Cardiac muscle cell (in vitro differentiated cells and primary cell): ENCODE measurements around the gene TMEM147. TPM values are rescaled to one million over a fixed set of nuclear protein-coding genes. Genes with fewer than 3 reads are reported as not detected.
A peak's percentile ranks its signal among the peaks of the same experiment; 100 is the strongest.

ENCODE experiments used
- DNase-seq, 2 donors: peaks; one replicate each; pipeline versions ENCODE4 v3.0.0 to v3.0.0-alpha.2; 2010 to 2017; ENCODE audit warnings: low read depth in 1 of 2, low spot score in 1 of 2
- H3K27ac ChIP-seq: fragments of 200-600 bp; sonication (generic); 2 replicates; pipeline ENCODE4 v1.5.1; 2016
- H3K27me3 ChIP-seq: fragments of 200-600 bp; sonication (generic); 2 replicates; pipeline ENCODE4 v1.6.0; 2016; ENCODE audit warnings: control low read depth
- H3K36me3 ChIP-seq: fragments of 200-600 bp; sonication (generic); 2 replicates; pipeline ENCODE4 v1.5.1; 2016; ENCODE audit warnings: control low read depth
- H3K4me1 ChIP-seq: fragments of 200-600 bp; sonication (generic); 2 replicates; pipeline ENCODE4 v1.8.1; 2017; ENCODE audit warnings: low read depth, mild to moderate bottlenecking, mixed run types
- H3K4me3 ChIP-seq: fragments of 200-600 bp; sonication (generic); 2 replicates; pipeline ENCODE4 v1.5.1; 2016; ENCODE audit warnings: mild to moderate bottlenecking
- H3K9me3 ChIP-seq: fragments of 200-600 bp; sonication (generic); 2 replicates; pipeline ENCODE4 v1.5.1; 2017; ENCODE audit warnings: low read depth, mild to moderate bottlenecking, control low read depth
- CTCF ChIP-seq: IDR thresholded peaks from 2 replicates; pipeline ENCODE4 v1.5.1; 2012; ENCODE audit warnings: low read depth, mild to moderate bottlenecking, low read length
- polyA plus RNA-seq: library from polyadenylated mRNA; unstranded; fragments of >200 nt; fragmentation: Nextera tagmentation; extraction: Ambion mirVana; gene quantifications from 2 replicates; pipeline ENCODE4 v1.2.1, GENCODE V29; 2016
- total RNA-seq: library from RNA; depleted of rRNA; stranded (reverse); fragments of >200 nt; gene quantifications from 2 replicates; pipeline ENCODE4 v1.2.3, GENCODE V29; 2016

TMEM147 gene
- total and polyA plus RNA-seq, 2 experiments from 2014 or later: 95.9 to 260 TPM

- no peaks in the 10 kb centered on the region for H3K36me3 ChIP-seq
- H3K4me1 ChIP-seq: no peaks in the 10 kb centered on the region
- TF ChIP-seq CTCF: no peak
- peaks cover 5% of the 10 kb centered on the region for H3K27me3 ChIP-seq
- no peak for DNase-seq
- H3K4me3 ChIP-seq: no peak overlapping the region
- H3K9me3 ChIP-seq: no peaks in the 10 kb centered on the region
- no peak overlapping the region for H3K27ac ChIP-seq
Observed at GRCh38 chr19:35595928-35596327, 50.5 kb downstream of the TMEM147 start.

GRCh38 chr19:35596366-35596999, 51.1 kb downstream of the TMEM147 start:
- H3K27me3 ChIP-seq: peaks cover 8% of the 10 kb centered on the region
- no peaks in the 10 kb centered on the region for H3K9me3 ChIP-seq
- H3K4me1 ChIP-seq: no peaks in the 10 kb centered on the region
- peak in 1 of 2 donors; percentile 10 for DNase-seq
- H3K36me3 ChIP-seq: no peaks in the 10 kb centered on the region
- no peak overlapping the region for H3K4me3 ChIP-seq
- no peak for TF ChIP-seq CTCF
- no peak overlapping the region for H3K27ac ChIP-seq

Other genes starting within 250 kb of the TMEM147 start
- gene CD22, start 216.4 kb upstream of the TMEM147 start, total RNA-seq: 0.28 and 0.51 TPM in 2 replicates
- 0.50 TPM in 1 of 2 replicates, not detected in the other for gene CD22, start 216.4 kb upstream of the TMEM147 start, polyA plus RNA-seq
- gene FFAR1, start 197.7 kb upstream of the TMEM147 start, total RNA-seq: not detected in 2 replicates
- gene FFAR1, start 197.7 kb upstream of the TMEM147 start, polyA plus RNA-seq: 0.11 TPM in 1 of 2 replicates, not detected in the other
- 0.21 TPM in 1 of 2 replicates, not detected in the other for gene FFAR3, start 187.2 kb upstream of the TMEM147 start, total RNA-seq
- gene FFAR3, start 187.2 kb upstream of the TMEM147 start, polyA plus RNA-seq: not detected in 2 replicates
- 0.33 and 0.42 TPM in 2 replicates for gene GPR42, start 174.6 kb upstream of the TMEM147 start, total RNA-seq
- gene GPR42, start 174.6 kb upstream of the TMEM147 start, polyA plus RNA-seq: 0.32 TPM in 1 of 2 replicates, not detected in the other
- gene FFAR2, start 97.4 kb upstream of the TMEM147 start, total RNA-seq: not detected in 2 replicates
- gene FFAR2, start 97.4 kb upstream of the TMEM147 start, polyA plus RNA-seq: not detected in 2 replicates
- 0.60 TPM in 1 of 2 replicates, not detected in the other for gene KRTDAP, start 55.2 kb upstream of the TMEM147 start, total RNA-seq
- gene KRTDAP, start 55.2 kb upstream of the TMEM147 start, polyA plus RNA-seq: 1.4 and 2.2 TPM in 2 replicates
- gene DMKN, start 32.0 kb upstream of the TMEM147 start, total RNA-seq: 232 and 289 TPM in 2 replicates
- gene DMKN, start 32.0 kb upstream of the TMEM147 start, polyA plus RNA-seq: 220 and 329 TPM in 2 replicates
- gene SBSN, start 17.3 kb upstream of the TMEM147 start, total RNA-seq: 0.15 TPM in 1 of 2 replicates, not detected in the other
- not detected in 2 replicates for gene SBSN, start 17.3 kb upstream of the TMEM147 start, polyA plus RNA-seq
- 0.46 TPM in 1 of 2 replicates, not detected in the other for gene GAPDHS, start 12.2 kb upstream of the TMEM147 start, total RNA-seq
- gene GAPDHS, start 12.2 kb upstream of the TMEM147 start, polyA plus RNA-seq: not detected in 2 replicates
- 0.74 TPM in 1 of 2 replicates, not detected in the other for gene ATP4A, start 18.0 kb downstream of the TMEM147 start, total RNA-seq
- gene ATP4A, start 18.0 kb downstream of the TMEM147 start, polyA plus RNA-seq: 0.10 TPM in 1 of 2 replicates, not detected in the other
- gene PMIS2, start 40.5 kb downstream of the TMEM147 start, total RNA-seq: not detected in 2 replicates
- gene PMIS2, start 40.5 kb downstream of the TMEM147 start, polyA plus RNA-seq: not detected in 2 replicates
- 17.2 and 20.5 TPM in 2 replicates for gene HAUS5, start 67.1 kb downstream of the TMEM147 start, total RNA-seq
- gene HAUS5, start 67.1 kb downstream of the TMEM147 start, polyA plus RNA-seq: 25.5 and 29.6 TPM in 2 replicates
- gene RBM42, start 83.4 kb downstream of the TMEM147 start, total RNA-seq: 128 and 146 TPM in 2 replicates
- 161 and 170 TPM in 2 replicates for gene RBM42, start 83.4 kb downstream of the TMEM147 start, polyA plus RNA-seq
- 1.1 and 3.1 TPM in 2 replicates for gene ETV2, start 96.1 kb downstream of the TMEM147 start, total RNA-seq
- 3.1 and 4.0 TPM in 2 replicates for gene ETV2, start 96.1 kb downstream of the TMEM147 start, polyA plus RNA-seq
- 817 and 1,352 TPM in 2 replicates for gene COX6B1, start 102.7 kb downstream of the TMEM147 start, total RNA-seq
- 1,159 and 1,609 TPM in 2 replicates for gene COX6B1, start 102.7 kb downstream of the TMEM147 start, polyA plus RNA-seq
- gene UPK1A, start 120.9 kb downstream of the TMEM147 start, total RNA-seq: 1.2 TPM in 1 of 2 replicates, not detected in the other
- gene UPK1A, start 120.9 kb downstream of the TMEM147 start, polyA plus RNA-seq: 0.67 and 1.4 TPM in 2 replicates
- not detected in 2 replicates for gene ZBTB32, start 158.9 kb downstream of the TMEM147 start, total RNA-seq
- gene ZBTB32, start 158.9 kb downstream of the TMEM147 start, polyA plus RNA-seq: 0.53 and 0.59 TPM in 2 replicates
- 18.2 and 38.1 TPM in 2 replicates for gene KMT2B, start 172.4 kb downstream of the TMEM147 start, total RNA-seq
- gene KMT2B, start 172.4 kb downstream of the TMEM147 start, polyA plus RNA-seq: 8.9 and 11.9 TPM in 2 replicates
- gene IGFLR1, start 196.8 kb downstream of the TMEM147 start, total RNA-seq: 1.5 and 2.6 TPM in 2 replicates
- gene IGFLR1, start 196.8 kb downstream of the TMEM147 start, polyA plus RNA-seq: 2.4 and 5.5 TPM in 2 replicates
- 30.3 and 40.2 TPM in 2 replicates for gene U2AF1L4, start 199.8 kb downstream of the TMEM147 start, total RNA-seq
- 45.5 and 61.7 TPM in 2 replicates for gene U2AF1L4, start 199.8 kb downstream of the TMEM147 start, polyA plus RNA-seq
- gene PSENEN, start 200.0 kb downstream of the TMEM147 start, total RNA-seq: 43.7 and 65.4 TPM in 2 replicates
- 158 and 173 TPM in 2 replicates for gene PSENEN, start 200.0 kb downstream of the TMEM147 start, polyA plus RNA-seq
- 16.0 and 16.8 TPM in 2 replicates for gene LIN37, start 202.9 kb downstream of the TMEM147 start, total RNA-seq
- 11.4 and 16.3 TPM in 2 replicates for gene LIN37, start 202.9 kb downstream of the TMEM147 start, polyA plus RNA-seq
- gene HSPB6, start 211.4 kb downstream of the TMEM147 start, total RNA-seq: 0.51 and 2.5 TPM in 2 replicates
- gene HSPB6, start 211.4 kb downstream of the TMEM147 start, polyA plus RNA-seq: 0.76 and 2.6 TPM in 2 replicates
- gene PROSER3, start 212.6 kb downstream of the TMEM147 start, total RNA-seq: 14.8 and 16.3 TPM in 2 replicates
- 28.9 and 35.7 TPM in 2 replicates for gene PROSER3, start 212.6 kb downstream of the TMEM147 start, polyA plus RNA-seq
- gene ARHGAP33, start 229.9 kb downstream of the TMEM147 start, total RNA-seq: 10.9 and 47.4 TPM in 2 replicates
- gene ARHGAP33, start 229.9 kb downstream of the TMEM147 start, polyA plus RNA-seq: 16.1 and 31.9 TPM in 2 replicates